Ovary (tissue), 3 donors: Measurements from ENCODE around the gene CCL24.

Source experiments
- CTCF ChIP-seq, 3 donors: fragments of 450-650 bp in 2 of 3; fragments of 200-600 bp in 1 of 3; IDR thresholded peaks; one replicate each; pipeline versions ENCODE4 v1.5.1 to v1.8.0; 2016 to 2022; ENCODE audit warnings: antibody characterized with exemption in 3 of 3, mild to moderate bottlenecking in 1 of 3
- POLR2A ChIP-seq: fragments of 450-650 bp; IDR thresholded peaks from one replicate; pipeline ENCODE4 v1.6.1; 2017; ENCODE audit warnings: antibody characterized with exemption, mild to moderate bottlenecking, moderate library complexity
- donor health status: DM: no; HTN: no; CAD: no.

GRCh38 chr7:75815418-75816064 is 1.9 kb upstream of the CCL24 start:
- TF ChIP-seq CTCF (IDR thresholded peaks at IDR 0.05) (no peak), POLR2A (no peak)
